Prostate gland (tissue), 2 donors: Measurements from ENCODE around the gene SESN1.

Experiments used
- CTCF ChIP-seq, 4 experiments: fragments of 200-600 bp in 2 of 4; fragments of 450-650 bp in 2 of 4; sonication (generic) in 2 of 4; IDR thresholded peaks; 1 replicate in 3 of 4; 2 replicates in 1 of 4; pipeline ENCODE4 v1.5.1; 2016 to 2019; ENCODE audit warnings: antibody characterized with exemption in 4 of 4, mild to moderate bottlenecking in 2 of 4, moderate library complexity in 2 of 4
- POLR2AphosphoS5 ChIP-seq: sonication (generic); formaldehyde crosslinking; IDR thresholded peaks from one replicate; pipeline ENCODE4 v1.6.1; 2017; ENCODE audit warnings: antibody characterized with exemption

DNA sequence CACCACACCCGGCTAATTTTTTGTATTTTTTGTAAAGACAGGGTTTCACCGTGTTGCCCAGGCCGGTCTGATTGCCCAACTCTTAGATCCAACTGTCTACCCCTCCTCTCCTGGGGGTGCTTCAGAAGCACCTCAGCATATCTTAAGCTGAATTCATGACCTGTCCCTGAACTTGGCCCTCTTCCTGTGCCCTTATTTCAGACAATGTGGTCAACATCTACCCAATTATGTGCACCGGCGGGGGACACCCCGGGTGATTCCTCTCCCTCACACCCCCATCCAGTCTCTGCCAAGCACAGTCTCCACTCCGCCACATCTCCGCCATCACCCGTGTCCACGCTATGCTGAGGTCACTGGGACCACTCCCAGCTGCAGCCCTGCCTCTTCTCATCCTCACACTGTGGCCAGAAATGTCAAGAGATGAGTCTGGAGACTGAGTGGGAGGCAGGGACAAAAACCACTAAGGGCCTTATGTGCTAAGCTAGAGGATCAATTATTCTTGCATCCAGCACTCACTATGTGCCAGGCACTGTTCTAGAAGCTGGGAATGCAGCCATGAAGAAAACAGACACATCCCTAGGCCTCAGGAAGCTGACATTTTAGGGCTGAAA, 134.6 kb downstream of the SESN1 start:
- TF ChIP-seq CTCF (IDR thresholded peaks at IDR 0.05) (no peak), POLR2AphosphoS5 (no peak)
